HG02798 (cell line): ENCODE results near the gene TPPP.
"Not testable (repeated sequence)": the region's sequence is repeated elsewhere in the genome, so short reads cannot be mapped to it uniquely, and the experiment has no call there.

Source experiments
- ATAC-seq: cut with Tn5 transposase; IDR thresholded peaks from one replicate; pipeline ENCODE4 v1.9.1; 2021; ENCODE audit warnings: mild to moderate bottlenecking; ENCODE audit not compliant: unreplicated experiment, poor library complexity

TPPP gene

DNA sequence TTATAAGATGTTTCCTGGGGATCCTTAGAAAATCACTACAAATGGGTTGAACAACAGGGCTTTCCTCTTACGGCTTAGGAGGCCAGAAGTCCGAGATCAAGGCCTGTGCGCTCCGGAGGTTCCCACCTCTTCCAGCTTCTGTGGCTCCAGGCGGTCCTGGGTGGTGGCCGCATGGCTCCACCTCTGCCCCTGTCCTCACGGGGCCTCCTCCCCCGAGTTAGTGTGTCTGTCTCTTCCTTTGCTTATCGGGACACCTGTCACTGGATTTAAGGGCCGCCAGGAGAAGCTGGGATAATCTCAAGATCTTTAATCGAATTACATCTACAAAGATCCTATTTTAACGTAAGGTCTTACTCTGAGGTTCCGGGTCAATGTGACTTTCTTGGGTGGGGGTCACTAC, 2.3 kb upstream of the TPPP start:
- not testable (repeated sequence) for ATAC-seq

DNA sequence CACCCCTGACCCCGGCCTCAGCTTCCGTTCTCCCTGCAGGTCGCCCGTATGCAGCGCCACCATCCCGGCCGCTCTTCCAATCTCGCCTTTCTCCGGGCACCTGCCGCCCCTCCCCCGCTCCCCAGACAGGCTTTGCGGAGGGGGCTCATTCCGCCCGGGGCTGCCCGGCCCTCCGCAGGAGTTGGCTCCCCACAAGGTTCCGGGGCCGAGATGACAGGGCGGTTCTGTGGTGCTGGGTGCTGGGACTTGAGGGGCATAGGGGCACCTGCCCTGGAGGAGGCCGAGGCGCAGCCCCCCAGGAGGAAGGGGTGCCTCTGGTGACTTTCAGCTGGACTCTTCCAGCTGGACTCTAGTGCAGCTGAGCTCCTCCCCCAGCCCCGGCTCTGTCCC, 885 bp upstream of the TPPP start:
- ATAC-seq: not testable (repeated sequence)

DNA sequence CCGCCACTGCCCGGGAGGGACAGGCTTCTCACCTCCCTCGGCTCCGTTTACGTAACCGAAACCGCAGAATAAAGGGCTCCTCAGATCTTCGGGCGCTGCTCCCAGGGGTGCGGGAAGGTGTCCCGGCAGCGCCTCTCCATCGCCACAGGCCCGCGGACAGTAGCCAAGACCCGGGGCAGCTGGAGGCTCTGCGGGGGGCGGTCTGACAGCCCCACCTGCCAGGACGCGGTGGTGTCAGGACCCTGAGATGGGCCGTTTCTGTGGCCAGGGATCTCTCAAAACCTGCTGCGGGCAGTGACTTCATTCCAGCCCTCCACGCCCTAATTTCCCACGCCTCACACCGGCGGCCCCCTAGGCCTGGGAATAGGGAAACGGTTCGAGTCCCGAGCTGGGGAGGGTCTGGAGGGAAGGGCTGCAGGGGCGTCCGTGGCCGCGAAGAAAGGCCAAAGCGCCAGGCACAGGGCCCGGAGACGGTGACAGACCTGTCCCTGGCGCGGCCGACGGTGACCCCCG, 567 bp downstream of the TPPP start:
- ATAC-seq: not testable (repeated sequence)

DNA sequence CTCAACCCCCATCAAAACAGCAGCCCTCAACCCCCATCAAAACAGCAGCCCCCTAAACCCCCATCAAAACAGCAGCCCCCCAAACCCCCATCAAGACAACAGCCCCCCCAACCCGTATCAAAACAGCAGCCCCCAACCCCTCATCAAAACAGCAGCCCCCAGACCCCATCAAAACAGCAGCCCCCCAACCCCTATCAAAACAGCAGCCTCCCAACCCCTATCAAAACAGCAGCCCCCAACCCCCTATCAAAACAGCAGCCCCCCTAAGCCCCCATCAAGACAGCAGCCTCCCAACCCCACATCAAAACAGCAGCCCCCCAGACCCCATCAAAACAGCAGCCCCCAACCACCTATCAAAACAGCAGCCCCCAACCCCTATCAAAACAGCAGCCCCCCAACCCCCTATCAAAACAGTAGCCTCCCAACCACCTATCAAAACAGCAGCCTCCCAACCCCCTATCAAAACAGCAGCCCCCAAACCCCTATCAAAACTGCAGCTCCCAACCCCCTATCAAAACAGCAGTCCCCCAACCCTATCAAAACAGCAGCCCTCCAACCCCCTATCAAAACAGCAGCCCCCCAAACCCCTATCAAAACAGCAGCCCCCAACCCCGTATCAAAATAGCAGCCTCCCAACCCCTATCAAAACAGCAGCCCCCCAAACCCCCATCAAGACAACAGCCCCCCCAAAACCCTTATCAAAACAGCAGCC, 1.2 kb downstream of the TPPP start:
- ATAC-seq: no peak

DNA sequence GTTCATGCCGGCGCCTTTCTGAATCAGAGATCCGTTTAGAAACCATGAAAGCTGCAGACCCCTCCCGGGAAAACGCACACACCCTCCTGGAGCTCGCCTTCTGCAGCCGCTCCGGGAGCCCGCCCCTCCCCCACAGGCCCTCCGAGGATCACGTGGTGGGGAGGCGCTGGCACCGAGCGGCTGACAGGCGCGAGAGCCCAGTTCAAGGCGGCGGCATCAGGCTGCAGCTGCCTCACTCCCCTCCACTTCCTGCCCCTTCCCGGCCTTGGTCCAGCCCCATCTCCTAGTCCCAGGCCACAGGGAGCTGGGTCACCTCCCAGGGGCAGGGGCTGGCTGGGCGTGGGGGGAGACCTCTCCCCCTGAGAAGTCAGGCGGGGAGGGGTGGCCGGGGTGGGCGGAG, 2.1 kb downstream of the TPPP start:
- ATAC-seq: not testable (repeated sequence)

DNA sequence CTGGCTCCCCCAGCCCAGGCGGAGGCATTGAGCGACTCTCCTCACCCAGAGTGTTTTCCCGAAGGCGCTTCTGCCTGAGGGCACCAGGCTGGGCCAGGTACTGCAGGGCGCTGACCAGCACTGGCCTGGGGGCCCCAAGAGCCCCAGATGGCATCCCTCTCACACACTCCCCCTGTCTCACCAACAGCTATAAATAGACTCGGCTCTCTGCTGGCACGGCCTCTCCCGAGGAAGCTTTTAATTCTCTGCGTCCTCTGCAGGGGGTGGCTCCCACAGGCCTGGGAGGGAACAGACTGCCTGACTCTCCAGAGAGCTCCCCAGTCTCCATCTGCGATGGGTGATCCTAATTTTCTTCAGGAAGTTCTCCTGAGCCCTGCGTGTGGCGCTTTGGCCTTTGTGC, 2.9 kb downstream of the TPPP start:
- ATAC-seq: not testable (repeated sequence)

DNA sequence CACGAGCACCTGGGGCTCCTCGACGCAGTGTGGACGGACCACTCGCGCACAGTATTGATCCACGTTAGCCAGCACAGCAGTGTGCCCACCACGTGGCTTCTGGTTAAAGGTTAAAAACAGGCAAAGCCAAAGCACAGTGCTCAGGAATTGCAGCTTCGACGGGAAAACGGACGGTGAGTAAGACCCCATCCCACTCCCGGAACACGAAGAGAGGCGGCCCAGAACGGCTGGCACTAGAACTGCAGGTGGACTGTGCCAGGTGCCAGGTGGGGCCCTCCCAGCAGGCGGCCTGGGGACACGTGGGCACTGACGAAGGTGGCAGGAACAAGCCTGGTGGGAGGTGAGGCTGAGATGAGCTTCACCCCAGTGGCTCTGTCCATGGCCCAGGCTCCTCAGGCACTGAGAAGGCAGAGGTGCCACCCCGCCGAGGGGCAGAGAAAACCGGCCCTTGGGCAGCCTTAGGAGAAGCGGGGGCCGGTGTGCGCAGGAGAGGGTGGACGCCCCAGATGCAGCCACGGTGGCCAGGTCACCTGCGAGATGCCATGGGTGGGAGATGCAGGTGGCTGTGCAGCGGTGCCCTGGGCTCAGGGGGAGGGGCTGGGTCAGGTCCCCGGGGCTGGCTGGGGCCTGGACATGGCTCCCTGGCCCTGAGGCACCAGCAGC, 4.7 kb downstream of the TPPP start:
- not testable (repeated sequence) for ATAC-seq

DNA sequence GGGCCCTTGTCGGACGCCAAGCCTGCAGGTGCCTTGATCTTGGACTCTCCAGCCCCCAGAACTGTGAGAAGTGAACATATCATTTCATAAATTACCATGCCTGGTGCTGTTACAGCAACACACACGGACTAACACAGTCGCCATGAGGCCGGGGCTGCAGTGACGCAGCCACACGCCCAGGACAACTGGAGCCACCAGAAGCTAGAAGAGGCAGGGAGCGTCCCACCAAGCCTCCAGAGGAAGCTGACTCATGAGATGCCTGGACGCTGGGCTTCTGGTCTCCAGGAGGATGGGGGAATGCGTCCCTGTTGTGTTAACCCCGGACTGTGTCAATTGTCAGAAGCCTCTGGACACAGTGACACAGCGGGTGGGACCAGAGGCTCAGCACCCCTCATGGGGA, 6.2 kb downstream of the TPPP start:
- not testable (repeated sequence) for ATAC-seq

DNA sequence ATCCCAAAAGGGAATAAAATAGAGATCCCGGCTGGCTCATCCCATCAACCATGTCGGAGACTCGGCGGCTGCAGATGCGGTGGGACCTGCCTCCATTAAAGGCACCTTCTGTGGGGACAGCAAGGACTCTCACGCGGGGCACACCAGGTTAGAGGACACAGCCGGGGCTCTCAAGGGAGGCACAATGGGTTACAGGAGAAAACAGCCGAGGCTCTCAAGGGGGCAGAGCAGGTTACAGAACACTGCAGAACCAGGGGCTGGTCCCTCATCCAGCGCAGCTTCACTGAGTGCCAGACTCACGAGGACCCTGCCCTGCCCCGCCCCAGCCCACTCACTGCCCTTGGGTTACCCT, 7.0 kb downstream of the TPPP start:
- not testable (repeated sequence) for ATAC-seq

DNA sequence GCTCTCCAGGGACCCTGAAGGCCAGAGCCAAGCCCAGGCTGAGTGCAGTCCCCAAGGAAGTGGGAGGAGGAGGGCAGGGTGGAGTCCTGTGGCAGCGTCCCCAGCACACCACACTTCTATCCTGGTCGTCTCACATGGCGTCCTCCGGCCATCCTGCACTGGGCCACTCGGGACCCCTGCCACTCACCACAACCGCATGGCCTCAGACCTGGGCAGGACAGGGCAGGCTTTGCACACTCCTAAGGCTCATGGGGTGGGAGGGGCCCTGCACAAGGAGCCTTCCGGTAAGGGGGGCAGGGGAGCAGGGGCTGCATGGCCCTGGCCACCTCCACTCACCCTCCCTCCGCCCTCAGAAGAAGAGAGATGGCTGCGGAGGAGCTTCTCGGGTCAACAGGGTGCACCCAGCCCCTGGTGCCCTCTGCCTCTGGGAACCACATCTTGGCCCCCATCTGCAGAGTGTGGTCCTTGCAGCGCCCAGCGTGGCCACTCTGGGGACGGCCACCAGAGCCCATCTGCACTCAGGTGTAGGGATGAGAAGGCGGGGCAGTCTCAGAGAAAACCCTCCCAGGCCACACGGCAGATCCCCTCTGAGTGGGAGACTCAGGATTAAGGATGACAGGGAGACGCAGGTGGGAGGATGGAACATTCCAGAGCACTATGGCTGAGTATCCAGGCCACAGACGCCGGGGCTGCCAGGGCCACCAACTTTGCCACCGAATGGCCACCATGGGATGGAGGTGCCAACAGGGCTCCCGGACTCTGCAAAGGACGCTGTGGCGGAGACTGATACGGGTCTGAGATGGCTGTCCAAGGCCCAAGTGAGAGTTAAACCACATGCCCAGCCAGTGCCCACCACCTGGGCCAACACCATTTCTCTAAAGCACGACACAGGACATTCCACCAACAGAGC, 7.6 kb downstream of the TPPP start:
- no peak for ATAC-seq

DNA sequence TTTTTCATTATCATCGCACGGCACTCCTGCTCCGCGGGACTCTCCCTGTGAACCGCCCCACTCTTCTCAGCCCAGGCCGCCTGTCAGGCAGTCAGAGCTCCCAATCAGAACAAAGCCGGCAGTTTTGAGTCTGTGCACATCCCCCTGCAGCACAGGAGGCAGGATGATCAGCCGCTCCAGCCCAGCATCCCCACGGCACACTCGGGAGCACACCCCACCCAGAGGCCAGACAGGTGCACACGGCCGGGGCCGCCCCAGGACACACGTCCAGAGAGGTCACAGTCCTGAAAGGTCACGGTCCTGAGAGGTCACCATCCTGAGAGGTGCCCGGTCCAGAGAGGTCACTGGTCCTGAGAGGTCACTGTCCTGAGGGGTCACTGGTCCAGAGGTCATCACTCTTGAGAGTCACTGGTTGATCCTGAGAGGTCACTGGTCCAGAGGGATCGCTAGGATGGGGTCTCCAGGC, 8.4 kb downstream of the TPPP start:
- no peak for ATAC-seq

DNA sequence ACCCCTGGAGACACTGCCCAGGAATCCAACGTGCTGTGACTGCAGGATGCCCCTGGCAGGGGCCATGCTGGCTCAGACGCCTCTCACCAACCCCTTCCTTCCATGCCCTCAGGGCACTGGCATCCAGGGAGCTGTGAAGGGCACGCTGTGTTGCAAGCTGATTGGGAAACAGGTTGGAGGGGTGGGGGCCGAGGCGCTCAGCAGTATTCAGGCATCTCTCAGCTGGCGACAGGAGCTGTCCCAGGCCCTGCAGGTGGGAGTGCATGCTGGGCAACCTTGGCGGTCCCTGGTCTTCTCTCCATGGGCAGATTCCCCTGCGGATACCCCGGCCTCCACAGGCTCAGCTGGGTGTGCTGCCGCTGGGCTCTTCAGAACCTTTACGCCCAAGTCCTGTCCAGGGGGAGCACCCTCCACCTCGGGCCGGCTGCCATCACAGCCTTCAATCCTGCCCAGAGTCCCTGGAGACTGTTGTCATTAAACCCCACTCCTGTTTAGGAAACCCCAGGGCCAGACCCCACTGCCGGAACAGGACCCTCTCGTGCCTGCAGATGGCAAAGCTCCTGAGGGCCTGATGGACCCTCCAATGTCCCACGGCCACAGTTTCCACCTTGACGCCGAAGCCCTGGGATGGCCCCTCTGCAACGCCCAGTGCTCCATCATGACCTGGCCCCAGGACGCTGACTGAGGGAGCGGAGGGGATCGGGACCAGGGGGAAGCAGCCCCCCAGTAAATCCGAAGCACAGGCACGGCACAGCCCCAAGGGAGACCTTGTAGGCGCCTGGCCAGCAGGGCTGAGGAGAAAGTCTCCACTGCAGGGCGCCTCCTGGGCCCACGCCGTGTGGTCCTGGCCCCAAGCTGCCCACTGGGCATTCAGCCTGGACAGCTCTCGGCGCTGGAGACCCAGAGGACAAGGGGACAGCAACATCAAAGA, 9.3 kb downstream of the TPPP start:
- ATAC-seq: no peak

DNA sequence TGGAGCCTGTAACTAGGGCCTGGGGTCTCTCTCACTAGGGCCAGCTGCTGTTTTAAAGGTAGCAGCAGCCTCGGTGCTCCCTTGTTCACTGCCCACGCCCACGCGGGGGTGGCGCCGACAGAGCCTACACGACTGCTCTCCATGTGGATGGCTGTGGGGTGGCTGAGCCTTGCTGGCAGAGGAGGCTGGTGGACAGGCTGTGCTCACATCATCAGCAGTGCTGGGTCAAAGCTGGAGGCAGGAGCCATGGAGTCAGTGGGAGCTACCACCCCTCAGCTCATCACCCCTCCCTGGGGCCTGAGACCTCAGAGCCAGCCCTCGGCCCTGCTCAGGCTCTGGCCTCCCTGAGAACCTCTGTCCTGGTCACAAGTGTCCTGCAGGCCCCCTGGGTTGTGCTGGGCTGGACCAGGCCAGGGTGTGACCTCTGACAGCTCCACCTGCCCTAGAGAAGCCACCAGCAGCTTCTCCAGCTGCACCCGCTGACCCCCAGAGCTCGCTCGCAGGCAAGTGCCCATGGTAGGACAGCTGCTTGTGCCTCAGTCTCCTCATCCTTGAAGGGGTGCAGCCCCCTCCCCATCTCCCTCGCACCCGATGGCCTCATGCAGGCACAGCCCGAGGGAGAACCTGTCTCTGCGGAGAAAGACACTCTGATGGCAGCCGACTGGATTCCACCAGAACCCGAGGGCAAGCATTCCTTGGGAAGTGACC, 10.3 kb downstream of the TPPP start:
- not testable (repeated sequence) for ATAC-seq

DNA sequence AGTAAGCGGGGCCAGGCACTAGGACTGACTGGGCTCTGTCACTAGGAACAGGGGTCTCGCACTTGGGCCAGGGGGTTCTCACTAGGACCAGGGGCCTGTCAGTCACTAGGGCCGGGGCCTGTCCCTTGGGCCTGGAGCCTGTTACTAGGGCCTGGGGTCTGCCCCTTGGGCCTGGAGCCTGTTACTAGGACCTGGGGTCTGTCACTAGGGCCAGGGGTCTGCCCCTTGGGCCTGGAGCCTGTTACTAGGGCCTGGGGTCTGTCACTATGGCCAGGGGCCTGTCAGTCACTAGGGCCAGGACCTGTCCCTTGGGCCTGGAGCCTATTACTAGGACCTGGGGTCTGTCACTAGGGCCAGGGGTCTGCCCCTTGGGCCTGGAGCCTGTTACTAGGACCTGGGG, 10.9 kb downstream of the TPPP start:
- ATAC-seq: not testable (repeated sequence)

DNA sequence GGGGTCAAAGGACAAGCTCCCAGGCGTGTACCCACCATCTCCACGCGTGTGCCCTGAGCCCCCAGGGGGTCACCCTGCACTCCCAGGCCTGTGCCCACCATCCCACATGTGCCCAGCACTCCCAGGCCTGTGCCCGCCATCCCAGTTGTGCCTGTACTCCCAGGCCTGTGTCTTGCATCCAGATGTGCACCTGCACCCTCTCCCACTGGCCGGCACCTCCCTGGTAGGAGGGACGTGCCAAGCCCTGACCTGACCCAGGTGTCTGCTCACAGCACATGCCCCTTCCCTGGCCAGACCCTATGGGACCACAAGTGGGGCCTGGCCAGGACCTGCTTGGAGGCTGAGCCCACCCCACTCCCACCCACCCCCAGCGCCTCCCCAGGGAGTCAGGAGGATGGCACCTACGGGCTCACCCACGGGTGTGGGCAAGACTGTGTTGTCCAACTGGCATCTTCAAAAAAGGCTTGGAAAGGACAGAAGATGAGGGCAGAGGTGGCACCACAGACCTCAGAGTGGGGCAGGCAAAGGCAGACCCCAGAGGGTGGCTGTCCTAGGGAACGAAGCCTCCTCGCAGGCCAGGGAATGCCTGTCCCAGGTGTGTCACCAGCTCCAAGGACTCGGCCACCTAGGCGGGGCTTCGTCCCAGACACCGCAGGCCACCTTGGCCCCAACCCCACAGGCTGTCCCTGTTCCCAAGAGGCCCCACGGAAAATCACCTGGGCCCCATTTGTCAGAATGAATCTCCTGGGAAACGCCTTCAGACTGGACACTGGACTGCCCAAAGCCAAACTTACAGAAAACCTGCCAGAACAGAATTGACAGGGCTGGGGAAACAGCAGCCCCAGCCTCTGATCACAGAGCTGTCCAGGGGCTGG, 11.6 kb downstream of the TPPP start:
- ATAC-seq: not testable (repeated sequence)

DNA sequence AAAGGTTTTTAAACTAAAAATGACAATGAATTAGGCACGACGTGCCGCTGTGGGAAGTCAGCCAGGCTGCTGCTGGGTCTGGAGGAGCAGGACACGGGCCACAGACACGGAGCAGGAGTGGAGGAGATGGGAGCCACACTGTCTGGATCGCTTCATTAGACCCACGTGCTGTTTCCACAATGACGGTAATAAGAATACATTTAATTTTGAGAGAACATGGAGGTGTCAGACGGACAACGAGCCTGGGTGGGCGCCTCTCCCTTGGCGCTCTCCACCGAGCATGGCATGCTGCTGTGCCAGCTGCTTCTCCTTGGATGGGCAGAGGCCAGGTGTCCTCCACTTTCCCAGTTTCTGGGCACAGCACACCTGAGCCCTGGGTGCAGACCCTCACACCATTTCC, 12.3 kb downstream of the TPPP start:
- ATAC-seq: not testable (repeated sequence)

DNA sequence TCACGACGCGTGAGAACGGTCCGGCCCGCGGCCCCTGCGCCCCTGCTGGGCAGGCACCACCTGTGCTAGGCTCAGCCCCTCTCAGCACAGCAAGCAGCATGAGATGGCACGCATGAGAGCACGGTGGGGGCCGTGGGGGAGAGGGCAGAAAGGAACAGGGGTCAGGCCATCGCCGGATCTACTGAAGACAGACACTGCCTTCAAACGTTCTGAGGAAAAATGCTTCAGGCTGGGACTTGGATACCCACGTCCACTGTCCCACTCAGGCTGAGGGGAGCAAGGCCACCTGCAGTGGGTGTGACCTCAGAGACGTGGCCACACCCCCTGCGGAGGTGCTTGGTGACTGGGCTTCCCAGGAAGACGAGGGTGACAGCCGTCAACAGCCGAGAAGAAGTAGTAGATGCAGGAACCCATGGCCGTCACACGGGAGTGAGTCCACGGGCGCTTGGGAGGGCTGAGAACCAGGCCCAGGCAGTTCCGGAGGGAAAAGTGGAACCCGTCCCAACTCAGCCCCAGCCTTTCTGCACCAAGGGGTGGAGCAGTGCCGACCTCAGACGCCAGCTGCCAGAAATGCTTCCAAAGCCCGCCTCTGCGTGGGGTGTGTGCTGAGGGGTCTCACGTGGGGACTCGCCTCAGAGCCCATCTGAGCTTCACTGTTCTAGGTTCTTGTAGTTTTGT, 12.9 kb downstream of the TPPP start:
- ATAC-seq: not testable (repeated sequence)
